Endodermal cell (in vitro differentiated cells): ENCODE results near the gene SGMS1. TPM values are rescaled to one million over a fixed set of nuclear protein-coding genes. Genes with fewer than 3 reads are reported as not detected.
"Not testable (repeated sequence)": the region's sequence is repeated elsewhere in the genome, so short reads cannot be mapped to it uniquely, and the experiment has no call there.

ENCODE experiments used
- DNase-seq: peaks from one replicate; pipeline ENCODE4 v3.0.0-alpha.2; 2017
- H3K27ac ChIP-seq: 2 replicates; pipeline ENCODE4 v1.5.1; 2013; ENCODE audit warnings: mild to moderate bottlenecking, low read depth, low read length, moderate library complexity
- H3K27me3 ChIP-seq: 2 replicates; pipeline ENCODE4 v1.6.1; 2013; ENCODE audit warnings: mild to moderate bottlenecking, low read length, moderate library complexity; ENCODE audit not compliant: insufficient read depth, control insufficient read depth, poor library complexity, severe bottlenecking
- H3K36me3 ChIP-seq: 2 replicates; pipeline ENCODE4 v1.7.0; 2013; ENCODE audit warnings: mild to moderate bottlenecking, low read length, moderate library complexity; ENCODE audit not compliant: control insufficient read depth, insufficient read depth
- H3K4me1 ChIP-seq: one replicate; pipeline ENCODE4 v1.7.0; 2013; ENCODE audit warnings: low read length; ENCODE audit not compliant: control insufficient read depth, insufficient read depth
- H3K4me3 ChIP-seq: 2 replicates; pipeline ENCODE4 v1.5.1; 2013; ENCODE audit warnings: mild to moderate bottlenecking, low read length, moderate library complexity
- H3K9ac ChIP-seq: 2 replicates; pipeline ENCODE4 v1.6.1; 2013; ENCODE audit warnings: mild to moderate bottlenecking, low read length, moderate library complexity; ENCODE audit not compliant: poor library complexity, severe bottlenecking; ENCODE audit errors: extremely low read depth
- H3K9me3 ChIP-seq: 2 replicates; pipeline ENCODE4 v1.6.1; 2013; ENCODE audit warnings: mild to moderate bottlenecking, low read length, moderate library complexity; ENCODE audit not compliant: control insufficient read depth
- H3K27ac Mint-ChIP-seq: 2 replicates; pipeline ENCODE4 v1.8.0; 2020; ENCODE audit warnings: mixed read lengths
- H3K27me3 Mint-ChIP-seq: 2 replicates; pipeline ENCODE4 v1.8.0; 2021; ENCODE audit warnings: mild to moderate bottlenecking, mixed read lengths; ENCODE audit not compliant: insufficient read depth
- H3K36me3 Mint-ChIP-seq: 2 replicates; pipeline ENCODE4 v1.8.0; 2020; ENCODE audit warnings: low read depth, mixed read lengths
- H3K4me1 Mint-ChIP-seq: 2 replicates; pipeline ENCODE4 v1.8.0; 2020; ENCODE audit warnings: mixed read lengths
- H3K4me3 Mint-ChIP-seq: 2 replicates; pipeline ENCODE4 v1.8.0; 2020; ENCODE audit warnings: mild to moderate bottlenecking, moderate library complexity, mixed read lengths
- H3K9me3 Mint-ChIP-seq: 2 replicates; pipeline ENCODE4 v1.8.0; 2020; ENCODE audit warnings: mild to moderate bottlenecking, mixed read lengths
- WGBS, 2 experiments: methylation state at CpG; one replicate each; pipeline versions ENCODE4 v1.1.5 to v1.1.7; 2013; ENCODE audit warnings: missing lambda C conversion rate in 2 of 2, mixed read lengths in 1 of 2; ENCODE audit not compliant: insufficient coverage in 1 of 2, insufficient read length in 1 of 2; 5-methylcytosine and 5-hydroxymethylcytosine counted together
- total RNA-seq, 2 donors: library from RNA; stranded (reverse); fragmentation: NEBNext Ultra II Directional in 1 of 2; extraction: Animal tissue kit (Norgen Biotek cat#: 25700) in 1 of 2; gene quantifications; 2 replicates in 1 of 2; 3 replicates in 1 of 2; pipeline ENCODE4 v1.2.1, GENCODE V29; 2021
- TF ChIP-seq, protein P1 (sequence below): fragments of 200-600 bp; sonication (generic); conservative IDR thresholded peaks from 2 replicates; pipeline ENCODE4 v1.5.0; 2021; ENCODE audit warnings: antibody characterized with exemption, mild to moderate bottlenecking

SGMS1 gene
- total RNA-seq, 2 donors from 2014 or later = 12.0 to 14.3 TPM

DNA sequence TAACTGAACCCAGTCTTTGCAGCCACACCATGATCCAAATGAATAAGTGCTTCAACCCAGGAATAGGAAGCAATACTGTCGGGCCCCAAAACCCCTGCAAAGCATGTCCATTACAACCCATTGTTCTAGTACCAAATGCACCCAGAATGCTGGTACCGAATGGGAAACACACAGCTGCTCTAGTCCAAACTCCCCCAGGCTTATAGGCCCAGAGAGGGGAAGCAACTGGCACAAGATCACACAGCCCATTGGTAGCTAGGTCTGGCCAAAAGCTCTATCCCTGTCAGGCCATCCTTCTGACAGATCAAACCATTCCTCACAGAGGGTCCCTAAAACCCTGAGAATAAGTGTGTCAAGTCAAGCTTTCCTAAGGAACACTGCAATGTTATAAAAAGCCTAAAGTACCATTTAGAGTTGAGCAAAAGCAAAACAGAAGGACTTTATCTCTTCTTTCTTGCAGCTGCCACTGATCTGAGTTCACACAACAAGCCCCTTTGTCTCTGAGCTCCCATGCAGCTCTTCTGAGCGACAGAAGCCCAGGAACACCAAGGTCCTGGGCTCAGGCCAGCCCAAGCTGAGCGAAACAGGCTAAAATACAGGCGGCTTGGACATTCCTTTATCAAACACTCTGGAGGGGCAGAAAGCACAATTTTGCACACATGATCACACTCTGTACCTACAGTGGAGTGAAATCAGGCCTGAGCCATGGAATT lies 116.7 kb downstream of the SGMS1 start:
- H3K9me3 Mint-ChIP-seq = no peaks in the 10 kb centered on the region
- no peaks in the 10 kb centered on the region for H3K27me3 Mint-ChIP-seq
- Histone ChIP-seq H3K36me3 (no peaks in the 10 kb centered on the region), H3K4me1 (peaks cover 19% of the 10 kb centered on the region), H3K27ac (peak overlapping the region; percentile 41), H3K9ac (no peak overlapping the region), H3K27me3 (no peaks in the 10 kb centered on the region), H3K4me3 (no peak overlapping the region), H3K9me3 (no peaks in the 10 kb centered on the region)
- no peaks in the 10 kb centered on the region for H3K36me3 Mint-ChIP-seq
- H3K4me3 Mint-ChIP-seq = peak overlapping the region; percentile 10
- TF ChIP-seq, protein P1, sequence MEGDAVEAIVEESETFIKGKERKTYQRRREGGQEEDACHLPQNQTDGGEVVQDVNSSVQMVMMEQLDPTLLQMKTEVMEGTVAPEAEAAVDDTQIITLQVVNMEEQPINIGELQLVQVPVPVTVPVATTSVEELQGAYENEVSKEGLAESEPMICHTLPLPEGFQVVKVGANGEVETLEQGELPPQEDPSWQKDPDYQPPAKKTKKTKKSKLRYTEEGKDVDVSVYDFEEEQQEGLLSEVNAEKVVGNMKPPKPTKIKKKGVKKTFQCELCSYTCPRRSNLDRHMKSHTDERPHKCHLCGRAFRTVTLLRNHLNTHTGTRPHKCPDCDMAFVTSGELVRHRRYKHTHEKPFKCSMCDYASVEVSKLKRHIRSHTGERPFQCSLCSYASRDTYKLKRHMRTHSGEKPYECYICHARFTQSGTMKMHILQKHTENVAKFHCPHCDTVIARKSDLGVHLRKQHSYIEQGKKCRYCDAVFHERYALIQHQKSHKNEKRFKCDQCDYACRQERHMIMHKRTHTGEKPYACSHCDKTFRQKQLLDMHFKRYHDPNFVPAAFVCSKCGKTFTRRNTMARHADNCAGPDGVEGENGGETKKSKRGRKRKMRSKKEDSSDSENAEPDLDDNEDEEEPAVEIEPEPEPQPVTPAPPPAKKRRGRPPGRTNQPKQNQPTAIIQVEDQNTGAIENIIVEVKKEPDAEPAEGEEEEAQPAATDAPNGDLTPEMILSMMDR = no peak
- WGBS, 2 experiments = 83 to 88% methylated on average over 2 to 5 of the region's 5 CpGs
- peak overlapping the region; percentile 71 for H3K27ac Mint-ChIP-seq
- DNase-seq = no peak
- H3K4me1 Mint-ChIP-seq = peaks cover 57% of the 10 kb centered on the region

DNA sequence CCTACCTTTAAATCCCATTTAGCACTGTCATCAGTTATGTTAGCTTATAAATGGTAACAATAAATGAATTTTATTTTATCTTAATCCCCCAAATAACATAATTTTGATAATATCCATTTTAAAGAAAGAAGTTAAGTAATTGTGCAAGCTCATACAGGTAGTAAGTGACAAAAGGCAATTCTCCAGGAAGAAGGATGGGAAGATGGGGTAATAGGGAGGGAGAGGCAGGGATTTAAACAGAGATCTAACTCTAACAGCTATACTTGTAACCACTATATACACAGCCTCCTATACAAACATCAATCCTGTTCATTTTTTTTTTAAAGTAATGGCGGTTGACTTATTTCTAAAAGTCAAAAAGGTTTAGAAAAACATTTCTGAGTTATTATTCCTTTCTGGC lies 119.4 kb downstream of the SGMS1 start:
- H3K27ac Mint-ChIP-seq = no peak overlapping the region
- no peak for DNase-seq
- Histone ChIP-seq H3K27ac (no peak overlapping the region), H3K9me3 (no peaks in the 10 kb centered on the region), H3K4me1 (peaks cover 19% of the 10 kb centered on the region), H3K36me3 (no peaks in the 10 kb centered on the region), H3K27me3 (no peaks in the 10 kb centered on the region), H3K4me3 (no peak overlapping the region), H3K9ac (no peak overlapping the region)
- H3K9me3 Mint-ChIP-seq = no peaks in the 10 kb centered on the region
- TF ChIP-seq, protein P1 = no peak
- whole genome bisulfite sequencing, 2 experiments = 86% methylated on average over 1 of the region's 1 CpG; no CpG with 5 or more reads in 1 of the 2 experiments
- H3K27me3 Mint-ChIP-seq = no peaks in the 10 kb centered on the region
- no peak overlapping the region for H3K4me3 Mint-ChIP-seq
- H3K36me3 Mint-ChIP-seq = no peaks in the 10 kb centered on the region
- peaks cover 53% of the 10 kb centered on the region for H3K4me1 Mint-ChIP-seq

DNA sequence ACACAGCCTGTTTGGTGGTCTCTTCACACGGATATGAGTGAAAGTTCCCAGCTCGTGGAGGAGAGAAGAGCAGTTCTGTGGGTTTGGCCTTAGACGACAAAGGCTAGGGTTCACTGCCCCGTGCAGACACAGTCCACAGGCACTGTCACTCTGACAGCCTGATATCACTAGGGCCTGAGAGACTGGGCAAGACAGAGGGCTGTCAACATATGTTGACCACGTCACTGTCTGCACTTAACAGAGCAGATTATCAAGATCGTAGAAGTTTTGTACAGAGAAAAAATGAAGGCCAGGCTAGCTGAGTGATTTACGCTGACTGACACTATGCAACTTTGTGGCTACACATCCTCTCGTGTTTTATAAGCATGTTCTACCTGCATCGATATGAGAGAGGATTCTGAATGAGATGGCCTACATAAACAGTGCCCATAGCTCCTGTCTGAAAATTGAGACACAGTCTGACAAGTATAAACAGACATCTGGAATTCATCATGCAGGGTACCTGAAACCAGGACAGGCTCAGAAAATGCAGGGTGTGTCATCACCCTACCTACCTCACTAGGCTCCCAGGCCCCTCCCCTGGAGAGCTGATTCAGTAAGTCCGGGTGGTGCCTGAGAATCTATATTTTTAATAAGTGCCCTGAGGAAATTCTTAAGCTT lies 120.0 kb downstream of the SGMS1 start:
- WGBS, 2 experiments = 77 to 80% methylated on average over 9 to 10 of the region's 10 CpGs
- Histone ChIP-seq H3K9me3 (no peaks in the 10 kb centered on the region), H3K4me1 (peaks cover 16% of the 10 kb centered on the region), H3K36me3 (no peaks in the 10 kb centered on the region), H3K4me3 (no peak overlapping the region), H3K27ac (no peak overlapping the region), H3K27me3 (no peaks in the 10 kb centered on the region), H3K9ac (no peak overlapping the region)
- peaks cover 47% of the 10 kb centered on the region for H3K4me1 Mint-ChIP-seq
- no peak overlapping the region for H3K4me3 Mint-ChIP-seq
- no peaks in the 10 kb centered on the region for H3K9me3 Mint-ChIP-seq
- H3K36me3 Mint-ChIP-seq = no peaks in the 10 kb centered on the region
- DNase-seq = no peak
- TF ChIP-seq, protein P1 = no peak
- no peaks in the 10 kb centered on the region for H3K27me3 Mint-ChIP-seq
- peak overlapping the region; percentile 52 for H3K27ac Mint-ChIP-seq

DNA sequence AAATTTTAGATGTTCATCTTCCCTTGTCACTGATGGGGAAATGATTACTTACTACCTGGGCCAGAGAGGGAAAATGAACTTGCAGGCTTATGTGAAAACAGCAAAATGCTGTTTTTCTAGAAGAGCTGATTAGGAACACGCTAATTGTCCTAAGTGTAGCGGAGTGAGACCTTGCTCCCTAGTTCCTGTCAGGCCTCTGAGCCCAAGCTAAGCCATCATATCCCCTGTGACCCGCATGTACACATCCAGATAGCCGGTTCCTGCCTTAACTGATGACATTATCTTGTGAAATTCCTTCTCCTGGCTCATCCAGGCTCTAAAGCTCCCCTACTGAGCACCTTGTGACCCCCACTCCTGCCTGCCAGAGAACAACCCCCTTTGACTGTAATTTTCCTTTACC lies 120.6 kb downstream of the SGMS1 start:
- H3K36me3 Mint-ChIP-seq = not testable (repeated sequence)

More for the DNA sequence above, 120.6 kb downstream of the SGMS1 start:
- H3K4me1 ChIP-seq = peaks cover 11% of the 10 kb centered on the region
- WGBS, 2 experiments = 78 to 85% methylated on average over 2 to 4 of the region's 4 CpGs
- H3K27ac Mint-ChIP-seq = peak overlapping the region; percentile 52
- not testable (repeated sequence) for H3K27me3 ChIP-seq, H3K4me3 ChIP-seq, DNase-seq, H3K9me3 ChIP-seq, H3K9ac ChIP-seq, H3K4me3 Mint-ChIP-seq, H3K36me3 ChIP-seq, H3K9me3 Mint-ChIP-seq, H3K27me3 Mint-ChIP-seq, H3K27ac ChIP-seq
- H3K4me1 Mint-ChIP-seq = peaks cover 41% of the 10 kb centered on the region
